Endothelial cell of umbilical vein (primary cell): ENCODE measurements around the gene GPR42. TPM values are rescaled to one million over a fixed set of nuclear protein-coding genes. Genes with fewer than 3 reads are reported as not detected.

Source experiments
- BruUV-seq: library from RNA; stranded (reverse); fragments of 400-500 nt; replicated peaks from 2 replicates; lab custom pipeline; 2021; lab: Mats Ljungman, UMichigan
- CTCF ChIA-PET: fragments of 300-600, 350-600 bp; sonication (Branson Sonifier 250); formaldehyde crosslinking; loops from one replicate; lab custom pipeline; 2021; ENCODE audit warnings: antibody characterized with exemption, inconsistent platforms; lab: Charles Lee
- POLR2A ChIA-PET: fragments of 300-600, 350-600 bp; sonication (Branson Sonifier 250); formaldehyde crosslinking; loops from one replicate; lab custom pipeline; 2021; ENCODE audit warnings: antibody characterized with exemption, inconsistent platforms; lab: Charles Lee
- DNase-seq: peaks from one replicate; pipeline ENCODE4 v3.0.0-alpha.2; 2011; ENCODE audit warnings: low read depth, low spot score
- FAIRE-seq: peaks from 2 replicates; lab custom pipeline; 2011; peaks lifted over from hg19 to GRCh38; lab: Jason Lieb, UNC
- H2AFZ ChIP-seq: 2 replicates; pipeline ENCODE4 v1.6.0; 2012; ENCODE audit warnings: low read depth, low read length, control low read depth, inconsistent platforms
- H3K27ac ChIP-seq: 2 replicates; pipeline ENCODE4 v1.5.1; 2011; ENCODE audit warnings: low read depth, mild to moderate bottlenecking, control low read depth, low read length, moderate library complexity; ENCODE audit not compliant: insufficient read depth
- H3K27me3 ChIP-seq, 2 experiments: 2 replicates each; pipeline versions ENCODE4 v1.6.0 to v1.6.1; 2011; ENCODE audit warnings: low read length in 2 of 2, mixed read lengths in 1 of 2; ENCODE audit not compliant: control insufficient read depth in 2 of 2, insufficient read depth in 2 of 2
- H3K36me3 ChIP-seq, 2 experiments: 2 replicates in 1 of 2; 3 replicates in 1 of 2; pipeline ENCODE4 v1.5.1; 2011; ENCODE audit warnings: low read length in 2 of 2, mild to moderate bottlenecking in 1 of 2, moderate library complexity in 1 of 2; ENCODE audit not compliant: control insufficient read depth in 2 of 2, insufficient read depth in 2 of 2; ENCODE audit errors: extremely low read depth in 1 of 2
- H3K4me1 ChIP-seq: 3 replicates; pipeline ENCODE4 v1.5.1; 2011; ENCODE audit warnings: mild to moderate bottlenecking, low read length; ENCODE audit not compliant: control insufficient read depth, insufficient read depth; ENCODE audit errors: extremely low read depth
- H3K4me2 ChIP-seq: 2 replicates; pipeline ENCODE4 v1.6.1; 2011; ENCODE audit warnings: low read length, control low read depth, mixed read lengths; ENCODE audit not compliant: insufficient read depth
- H3K4me3 ChIP-seq, 3 experiments: fragments of 200-600 bp in 1 of 3; sonication (generic), shearing (Covaris generic) in 1 of 3; replicated peaks in 1 of 3; 2 replicates each; pipeline ENCODE4 v1.5.1; 2011 to 2016; ENCODE audit warnings: control low read depth in 3 of 3, low read length in 3 of 3, mild to moderate bottlenecking in 2 of 3, inconsistent platforms in 1 of 3, low read depth in 1 of 3, moderate library complexity in 1 of 3; ENCODE audit not compliant: insufficient read depth in 1 of 3
- H3K79me2 ChIP-seq: 2 replicates; pipeline ENCODE4 v1.6.0; 2012; ENCODE audit warnings: low read length, inconsistent platforms; ENCODE audit not compliant: control insufficient read depth, insufficient read depth
- H3K9ac ChIP-seq: replicated peaks from 2 replicates; pipeline ENCODE3; 2011; ENCODE audit warnings: low read length, control low read depth; ENCODE audit not compliant: insufficient read depth; ENCODE audit errors: extremely low read depth
- H3K9me1 ChIP-seq: replicated peaks from 3 replicates; pipeline ENCODE4 v1.6.0; 2011; ENCODE audit warnings: mild to moderate bottlenecking, low read length; ENCODE audit not compliant: control insufficient read depth, insufficient read depth; ENCODE audit errors: extremely low read depth
- H3K9me3 ChIP-seq: replicated peaks from 2 replicates; pipeline ENCODE4 v1.5.1; 2012; ENCODE audit warnings: low read length, inconsistent platforms; ENCODE audit not compliant: control insufficient read depth, insufficient read depth
- H4K20me1 ChIP-seq: replicated peaks from 2 replicates; pipeline ENCODE3; 2011; ENCODE audit warnings: mild to moderate bottlenecking, low read length; ENCODE audit not compliant: control insufficient read depth, insufficient read depth; ENCODE audit errors: extremely low read depth
- EZH2 ChIP-seq: IDR thresholded peaks from 2 replicates; pipeline ENCODE4 v1.6.1; 2012; ENCODE audit warnings: borderline replicate concordance, low read depth, mild to moderate bottlenecking, moderate library complexity, low read length, inconsistent platforms; ENCODE audit not compliant: severe bottlenecking
- FOS ChIP-seq: IDR thresholded peaks from 2 replicates; pipeline ENCODE4 v1.6.1; 2011; ENCODE audit warnings: mild to moderate bottlenecking, low read length, moderate library complexity, borderline replicate concordance; ENCODE audit not compliant: insufficient read depth
- GATA2 ChIP-seq: IDR thresholded peaks from 2 replicates; pipeline ENCODE4 v1.7.0; 2011; ENCODE audit warnings: low read depth, mild to moderate bottlenecking, moderate library complexity, mixed read lengths, low read length; ENCODE audit not compliant: insufficient read length, insufficient read depth
- JUN ChIP-seq: IDR thresholded peaks from 2 replicates; pipeline ENCODE4 v1.6.1; 2011; ENCODE audit warnings: borderline replicate concordance, low read depth; ENCODE audit not compliant: insufficient read length, insufficient read depth
- MAX ChIP-seq: IDR thresholded peaks from 2 replicates; pipeline ENCODE4 v1.6.1; 2011; ENCODE audit not compliant: insufficient read depth, insufficient read length
- MYC ChIP-seq: IDR thresholded peaks from one replicate; pipeline ENCODE4 v1.6.1; 2011; ENCODE audit warnings: mild to moderate bottlenecking, low read depth, low read length
- POLR2A ChIP-seq: IDR thresholded peaks from 2 replicates; pipeline ENCODE4 v1.6.1; 2012; ENCODE audit warnings: low read depth, mild to moderate bottlenecking, control low read depth, low read length
- POLR2AphosphoS5 ChIP-seq: IDR thresholded peaks from 2 replicates; pipeline ENCODE4 v1.6.1; 2012; ENCODE audit warnings: low read depth, mild to moderate bottlenecking, control low read depth, low read length, moderate library complexity; ENCODE audit not compliant: insufficient read depth
- dilution Hi-C: fragments of 300-500 bp; cut with MboI; formaldehyde crosslinking; loops from one replicate; pipeline ENCODE4 v1.15.0; 2019; ENCODE audit warnings: low sequenced_read_pairs; ENCODE audit not compliant: extremely low pct_ligation_motif_present
- intact Hi-C: fragments of 100-400 bp; cut with micrococcal nuclease; formaldehyde crosslinking; loops from one replicate; pipeline ENCODE4 v1.10.0; 2022
- polyA plus RNA-seq, 4 experiments: library from polyadenylated mRNA; depleted of rRNA in 3 of 4; stranded (reverse) in 3 of 4; unstranded in 1 of 4; fragments of >200 nt; gene quantifications; 2 replicates each; pipeline versions ENCODE4 v1.2.1 to v1.2.3, GENCODE V29; 2011 to 2012; ENCODE audit warnings: missing spikeins in 1 of 4
- total RNA-seq: library from RNA; stranded (reverse); gene quantifications from 2 replicates; pipeline ENCODE4 v1.2.3, GENCODE V29; 2021
- TF ChIP-seq, protein P1 (sequence below), 2 donors: IDR thresholded peaks; 1 replicate in 1 of 2; 2 replicates in 1 of 2; pipeline ENCODE4 v1.5.1; 2011; ENCODE audit warnings: low read length in 2 of 2, mild to moderate bottlenecking in 2 of 2, moderate library complexity in 2 of 2, control low read depth in 1 of 2, inconsistent platforms in 1 of 2, low read depth in 1 of 2; ENCODE audit not compliant: insufficient read depth in 1 of 2; ENCODE audit errors: extremely low read depth in 1 of 2

GPR42 gene
- total and polyA plus RNA-seq, 2 donors (not counting 3 experiments of a cell fraction or from before 2014, with no cell fraction given): not detected

DNA sequence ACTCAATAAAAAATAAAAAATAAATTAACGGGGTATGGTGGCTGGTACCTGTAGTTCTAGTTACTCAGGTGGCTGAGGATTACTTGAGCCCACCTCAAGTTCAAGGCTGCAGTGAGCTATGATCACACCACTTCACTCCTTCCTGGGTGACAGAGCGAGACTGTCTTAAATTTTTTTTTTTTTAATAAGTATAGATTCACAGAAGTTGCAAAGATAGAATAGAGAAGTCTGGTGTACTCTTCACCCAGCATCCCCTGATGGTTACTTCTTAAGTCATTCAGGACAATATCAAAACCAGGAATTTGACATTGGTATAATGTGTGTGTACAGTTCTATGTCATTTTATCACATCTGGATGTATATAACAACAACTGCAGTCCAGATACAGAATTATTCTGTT lies 49.6 kb upstream of the GPR42 start:
- no TSS peak for BruUV-seq
- Histone ChIP-seq H3K9me1 (no peaks in the 10 kb centered on the region), H3K36me3 (no peaks in the 10 kb centered on the region), H4K20me1 (no peaks in the 10 kb centered on the region), H3K27me3 (peaks cover 1 to 8% of the 10 kb centered on the region in 2 experiments), H3K27ac (no peak overlapping the region), H3K4me3 (no peak overlapping the region), H3K9ac (no peak overlapping the region), H3K9me3 (no peaks in the 10 kb centered on the region), H3K4me2 (no peak overlapping the region), H2AFZ (no peak overlapping the region), H3K79me2 (no peaks in the 10 kb centered on the region), H3K4me1 (peaks cover 5% of the 10 kb centered on the region)
- no peak for FAIRE-seq
- intact Hi-C loops (no loop called here), dilution Hi-C loops (no loop called here)
- ChIA-PET POLR2A (no interaction called here), CTCF (no interaction called here)
- TF ChIP-seq JUN: no peak
- no peak for TF ChIP-seq GATA2
- TF ChIP-seq EZH2: no peak
- no peak for TF ChIP-seq FOS
- TF ChIP-seq POLR2A: no peak
- TF ChIP-seq, protein P1, sequence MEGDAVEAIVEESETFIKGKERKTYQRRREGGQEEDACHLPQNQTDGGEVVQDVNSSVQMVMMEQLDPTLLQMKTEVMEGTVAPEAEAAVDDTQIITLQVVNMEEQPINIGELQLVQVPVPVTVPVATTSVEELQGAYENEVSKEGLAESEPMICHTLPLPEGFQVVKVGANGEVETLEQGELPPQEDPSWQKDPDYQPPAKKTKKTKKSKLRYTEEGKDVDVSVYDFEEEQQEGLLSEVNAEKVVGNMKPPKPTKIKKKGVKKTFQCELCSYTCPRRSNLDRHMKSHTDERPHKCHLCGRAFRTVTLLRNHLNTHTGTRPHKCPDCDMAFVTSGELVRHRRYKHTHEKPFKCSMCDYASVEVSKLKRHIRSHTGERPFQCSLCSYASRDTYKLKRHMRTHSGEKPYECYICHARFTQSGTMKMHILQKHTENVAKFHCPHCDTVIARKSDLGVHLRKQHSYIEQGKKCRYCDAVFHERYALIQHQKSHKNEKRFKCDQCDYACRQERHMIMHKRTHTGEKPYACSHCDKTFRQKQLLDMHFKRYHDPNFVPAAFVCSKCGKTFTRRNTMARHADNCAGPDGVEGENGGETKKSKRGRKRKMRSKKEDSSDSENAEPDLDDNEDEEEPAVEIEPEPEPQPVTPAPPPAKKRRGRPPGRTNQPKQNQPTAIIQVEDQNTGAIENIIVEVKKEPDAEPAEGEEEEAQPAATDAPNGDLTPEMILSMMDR (IDR thresholded peaks at IDR 0.05; ENCODE audit: extremely low read depth in 1 of 2, insufficient read depth in 1 of 2, low read depth in 1 of 2, low read length in 2 of 2): no peak
- no peak for TF ChIP-seq MYC
- no peak for TF ChIP-seq POLR2AphosphoS5
- TF ChIP-seq MAX: no peak
- DNase-seq: no peak
